GM18508 (cell line): ENCODE data around the gene SSTR3.
"Not testable (repeated sequence)": the region's sequence is repeated elsewhere in the genome, so short reads cannot be mapped to it uniquely, and the experiment has no call there.

ENCODE experiments used
- ATAC-seq: cut with Tn5 transposase; IDR thresholded peaks from one replicate; pipeline ENCODE4 v1.9.1; 2021; ENCODE audit warnings: moderate number of reproducible peaks; ENCODE audit not compliant: insufficient read depth, unreplicated experiment

Gene SSTR3

DNA sequence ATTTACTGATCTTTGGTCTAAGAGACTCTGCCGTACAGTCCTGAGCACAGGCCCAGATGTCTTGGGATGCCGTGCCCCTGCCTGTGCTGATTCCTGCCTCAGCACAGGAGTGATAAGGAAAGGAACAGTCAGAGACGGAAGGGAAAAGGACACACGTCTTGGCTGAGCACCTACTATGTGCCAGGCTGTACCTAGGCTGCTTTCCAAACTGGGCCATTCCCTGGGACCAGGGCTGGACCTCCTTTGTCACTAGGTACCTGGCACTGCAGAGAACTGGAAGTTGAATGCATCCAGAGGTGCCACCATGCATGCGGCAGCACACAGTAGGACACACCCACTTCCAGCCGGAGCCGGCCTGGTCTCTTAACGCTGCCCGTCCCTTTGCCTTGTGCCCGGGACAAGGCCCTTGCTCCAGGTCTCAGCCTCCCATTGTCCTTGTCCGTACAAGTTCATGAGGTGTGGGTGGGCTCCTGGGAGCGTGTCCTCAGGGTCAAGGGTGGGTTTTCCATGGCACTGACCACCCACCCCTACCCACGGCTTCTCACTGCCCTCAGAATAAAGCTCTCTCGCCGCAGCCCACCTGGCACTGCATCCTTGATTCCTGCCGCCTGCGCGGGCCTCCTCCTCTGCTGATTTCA lies 1.1 kb upstream of the SSTR3 start:
- no peak for ATAC-seq

- ATAC-seq, result no peak
Observed at GRCh38 chr22:37211866-37212173, 457 bp downstream of the SSTR3 start.

DNA sequence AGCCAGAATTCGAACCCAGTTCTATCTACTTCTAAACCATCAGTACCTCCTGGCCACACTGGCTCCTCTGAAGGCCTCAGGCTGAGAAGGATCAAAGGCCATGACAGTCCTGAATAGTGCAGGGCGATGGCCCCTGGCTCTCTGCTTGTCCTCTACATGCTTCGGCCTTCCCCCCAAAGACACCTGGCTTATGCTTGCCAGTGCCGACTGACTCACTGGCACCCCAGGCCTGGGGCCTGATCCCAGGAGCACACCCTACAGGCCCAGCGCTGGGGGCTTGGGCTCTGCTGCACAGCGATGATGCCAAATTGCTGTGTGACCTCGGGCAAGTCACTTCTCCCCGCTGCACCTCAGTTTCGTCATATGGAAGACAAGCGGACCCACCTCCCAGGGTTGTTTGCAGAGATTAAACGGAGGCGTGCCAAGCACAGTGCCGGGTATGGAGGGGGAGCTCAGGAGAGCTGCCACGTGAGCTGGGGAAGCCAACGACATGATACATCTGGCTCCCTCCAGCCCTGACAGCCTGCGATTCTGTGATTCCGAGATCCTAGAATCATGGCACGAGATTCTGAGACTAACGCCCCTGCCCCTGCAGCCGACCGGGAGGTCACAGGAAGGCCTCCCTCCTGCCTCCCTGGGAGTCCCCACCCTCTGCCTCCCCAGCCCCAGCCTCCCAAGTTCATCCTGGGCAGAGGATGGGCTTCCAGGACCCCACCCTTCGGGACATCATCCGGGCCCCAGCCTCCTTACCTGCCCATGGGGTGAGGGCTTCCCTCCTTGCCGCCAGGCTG lies 1.0 kb downstream of the SSTR3 start:
- no peak for ATAC-seq

- ATAC-seq, result no peak
Observed at GRCh38 chr22:37210041-37210803, 2.1 kb downstream of the SSTR3 start.

DNA sequence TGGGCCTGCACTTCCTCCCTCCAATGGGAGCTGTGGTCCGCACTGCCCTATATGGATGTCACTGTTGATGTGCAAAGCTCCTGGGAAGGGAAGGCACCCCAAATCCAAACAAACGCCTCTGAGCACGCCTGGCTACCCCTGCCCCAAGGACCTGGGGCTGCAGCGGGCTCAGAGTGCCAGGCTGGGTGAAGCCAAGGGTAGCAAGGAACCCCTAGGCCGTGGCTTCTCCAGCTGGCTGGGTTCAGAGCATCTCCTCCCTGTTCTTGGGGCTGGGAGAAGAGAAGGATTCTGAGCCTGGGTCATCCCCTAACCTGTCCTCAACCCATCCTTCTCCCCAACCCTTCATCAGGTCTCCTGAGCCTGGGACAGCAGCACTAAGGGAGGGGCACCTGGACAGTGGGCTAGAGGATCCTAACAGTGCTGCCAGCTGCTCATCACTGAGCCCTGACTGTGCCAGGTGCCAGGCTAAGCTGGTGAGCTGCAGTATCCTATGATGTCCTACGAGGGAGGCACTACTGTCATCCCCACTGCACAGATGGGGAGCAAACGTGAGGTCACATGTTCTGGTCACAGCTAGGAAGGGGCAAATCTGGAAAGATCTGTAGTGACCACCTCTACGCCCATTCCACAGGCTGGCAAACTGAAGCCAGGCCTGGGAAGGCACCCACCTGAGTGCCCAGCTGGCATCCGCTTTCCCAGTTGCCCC lies 3.0 kb downstream of the SSTR3 start:
- ATAC-seq, result no peak

GRCh38 chr22:37208401-37209139 lies 3.7 kb downstream of the SSTR3 start:
- no peak for ATAC-seq

GRCh38 chr22:37207981-37208380 lies 4.3 kb downstream of the SSTR3 start:
- no peak for ATAC-seq

GRCh38 chr22:37206841-37207821 lies 5.1 kb downstream of the SSTR3 start:
- ATAC-seq, result no peak

GRCh38 chr22:37206118-37206840 lies 6.0 kb downstream of the SSTR3 start:
- ATAC-seq, result no peak

GRCh38 chr22:37205046-37205445 lies 7.2 kb downstream of the SSTR3 start:
- no peak for ATAC-seq

- ATAC-seq, result no peak
Observed at GRCh38 chr22:37204045-37204655, 8.1 kb downstream of the SSTR3 start.

GRCh38 chr22:37203354-37204044 lies 8.8 kb downstream of the SSTR3 start:
- ATAC-seq, result no peak

- no peak for ATAC-seq
Observed at GRCh38 chr22:37202716-37203115, 9.6 kb downstream of the SSTR3 start.

- ATAC-seq, result no peak
Observed at GRCh38 chr22:37202001-37202555, 10.2 kb downstream of the SSTR3 start.

- not testable (repeated sequence) for ATAC-seq
Observed at GRCh38 chr22:37201443-37201820, 10.8 kb downstream of the SSTR3 start.

- no peak for ATAC-seq
Observed at GRCh38 chr22:37199760-37200108, 12.5 kb downstream of the SSTR3 start.

DNA sequence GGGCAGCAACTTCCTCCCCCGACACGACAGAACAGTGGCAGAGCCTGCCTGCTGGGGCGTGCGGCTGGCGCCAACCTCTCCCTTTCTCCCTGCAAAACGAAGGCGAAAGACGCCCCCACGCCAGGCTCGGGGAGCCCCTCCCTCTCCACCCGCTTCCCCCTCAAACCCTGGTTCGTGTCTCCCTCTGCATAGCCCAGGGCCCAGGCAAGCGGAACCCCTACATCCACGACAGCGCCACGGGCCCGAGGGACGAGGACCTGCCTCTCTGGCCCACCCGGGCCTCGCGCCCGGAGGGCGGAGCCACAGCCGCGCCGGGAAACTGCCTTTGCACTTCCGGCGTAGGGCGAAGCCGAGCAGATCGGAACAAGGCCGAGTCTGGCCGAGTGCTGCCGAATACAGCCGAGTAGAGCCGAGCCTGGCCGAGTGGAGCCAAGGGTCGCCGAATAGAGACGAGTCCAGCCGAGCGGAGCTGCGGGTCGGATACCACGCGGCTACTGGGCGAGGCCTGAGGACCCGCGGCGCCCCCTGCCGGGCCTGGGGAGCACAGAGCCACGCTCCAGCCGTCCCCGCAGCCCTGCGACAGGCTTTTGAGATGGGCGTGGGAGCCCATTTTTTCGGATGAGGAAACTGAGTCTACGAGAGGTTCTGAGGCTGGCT lies 13.0 kb downstream of the SSTR3 start:
- peak; percentile 72 for ATAC-seq
